IPS DF 6.9 (cell line): ENCODE data around the gene ODAPH.
"Not testable (repeated sequence)": the region's sequence is repeated elsewhere in the genome, so short reads cannot be mapped to it uniquely, and the experiment has no call there.

Experiments
- DNase-seq: peaks from one replicate; pipeline ENCODE4 v3.0.0-alpha.2; 2013; ENCODE audit warnings: low read depth, low spot score
- H3K27ac ChIP-seq: one replicate; pipeline ENCODE4 v1.5.1; 2013; ENCODE audit warnings: low read length, control low read depth
- H3K27me3 ChIP-seq: 2 replicates; pipeline ENCODE4 v1.6.1; 2013; ENCODE audit warnings: mild to moderate bottlenecking, low read length; ENCODE audit not compliant: control insufficient read depth, insufficient read depth
- H3K36me3 ChIP-seq: 2 replicates; pipeline ENCODE4 v1.6.1; 2013; ENCODE audit warnings: low read length; ENCODE audit not compliant: control insufficient read depth, insufficient read depth
- H3K4me1 ChIP-seq: 2 replicates; pipeline ENCODE4 v1.6.1; 2013; ENCODE audit warnings: low read length; ENCODE audit not compliant: control insufficient read depth, insufficient read depth
- H3K4me3 ChIP-seq: 2 replicates; pipeline ENCODE4 v1.5.1; 2013; ENCODE audit warnings: mild to moderate bottlenecking, low read length
- H3K9me3 ChIP-seq: 2 replicates; pipeline ENCODE4 v1.6.1; 2013; ENCODE audit warnings: low read length, inconsistent platforms; ENCODE audit not compliant: control insufficient read depth, insufficient read depth
- WGBS: extraction: QIAGEN DNeasy Blood & Tissue Kit; methylation state at CpG from one replicate; pipeline ENCODE4 v1.1.7; 2013; ENCODE audit warnings: mixed read lengths, missing lambda C conversion rate; ENCODE audit not compliant: insufficient read length, insufficient coverage; 5-methylcytosine and 5-hydroxymethylcytosine counted together

ODAPH gene, protein sequence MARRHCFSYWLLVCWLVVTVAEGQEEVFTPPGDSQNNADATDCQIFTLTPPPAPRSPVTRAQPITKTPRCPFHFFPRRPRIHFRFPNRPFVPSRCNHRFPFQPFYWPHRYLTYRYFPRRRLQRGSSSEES

DNA sequence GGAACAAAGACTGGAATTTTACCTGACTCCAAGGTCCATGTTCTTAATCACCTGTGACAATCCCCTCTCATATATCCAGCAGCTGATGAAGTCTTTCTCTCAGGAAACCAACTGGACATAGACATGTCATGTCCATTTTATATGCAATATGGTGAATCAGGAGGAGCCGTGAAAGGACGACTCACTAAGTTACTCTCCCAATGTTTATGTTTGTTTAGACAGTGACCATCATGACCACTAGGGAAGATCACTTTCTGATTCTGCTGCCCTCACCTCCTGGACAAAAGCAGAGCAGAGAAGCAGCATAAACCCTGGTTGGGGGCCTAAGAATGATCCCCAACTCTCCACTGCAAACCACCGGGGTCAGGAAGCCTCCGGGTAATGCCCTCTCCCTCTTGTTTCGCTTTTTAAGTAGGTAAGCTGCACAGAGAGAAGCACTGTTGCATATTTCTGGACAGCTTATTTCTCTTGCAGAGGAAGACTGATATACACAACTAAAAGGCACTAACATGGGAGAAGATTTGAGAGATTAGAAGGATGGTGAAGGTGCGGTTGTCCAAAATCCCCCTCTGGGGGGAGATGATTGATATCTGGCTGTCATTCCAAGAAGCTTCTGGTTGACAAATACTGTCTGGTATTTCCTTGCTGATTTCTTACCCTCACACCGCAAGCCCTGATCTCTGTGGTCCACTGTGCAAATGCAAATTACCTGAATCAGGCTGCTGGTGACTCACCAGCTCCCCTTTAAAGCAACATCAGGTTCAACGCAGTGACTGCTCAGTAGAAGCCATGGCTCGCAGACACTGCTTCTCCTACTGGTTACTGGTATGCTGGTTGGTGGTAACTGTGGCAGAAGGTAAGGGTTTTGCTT, at the start of gene ODAPH:
ODAPH (plus strand) TSS at position 773 of the 871 bp plus-strand sequence; CDS start at position 790, 17 bp downstream.
- DNase-seq: no peak
- no peak within 1 kb of the TSS for H3K4me3 ChIP-seq
- no CpG with 5 or more reads among the region's 9 CpGs for WGBS

DNA sequence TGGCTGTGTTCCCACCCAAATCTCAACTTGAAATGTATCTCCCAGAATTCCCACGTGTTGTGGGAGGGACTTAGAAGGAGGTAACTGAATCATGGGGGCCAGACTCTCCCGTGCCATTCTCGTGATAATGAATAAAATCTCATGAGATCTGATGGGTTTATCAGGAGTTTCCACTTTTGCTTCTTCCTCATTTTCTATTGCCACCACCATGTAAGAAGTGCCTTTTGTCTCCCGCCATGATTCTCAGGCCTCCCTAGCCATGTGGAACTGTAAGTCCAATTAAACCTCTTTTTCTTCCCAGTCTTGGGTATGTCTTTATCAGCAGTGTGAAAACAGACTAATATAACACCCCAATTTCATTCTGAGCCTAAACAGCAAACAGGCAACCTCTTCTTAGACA, 46.3 kb upstream of the ODAPH start:
- no CpG with 5 or more reads among the region's 4 CpGs for WGBS
- H3K4me3 ChIP-seq, H3K27ac ChIP-seq, H3K9me3 ChIP-seq, H3K27me3 ChIP-seq, DNase-seq, H3K4me1 ChIP-seq, H3K36me3 ChIP-seq: not testable (repeated sequence)

More for the DNA sequence above, at the start of gene ODAPH:
- Histone ChIP-seq H3K36me3 (no peaks in the 10 kb centered on the region), H3K27me3 (no peaks in the 10 kb centered on the region), H3K27ac (no peak within 1 kb of the TSS), H3K9me3 (no peaks in the 10 kb centered on the region), H3K4me1 (no peaks in the 10 kb centered on the region; the same call in 1 of the 2 replicates)

DNA sequence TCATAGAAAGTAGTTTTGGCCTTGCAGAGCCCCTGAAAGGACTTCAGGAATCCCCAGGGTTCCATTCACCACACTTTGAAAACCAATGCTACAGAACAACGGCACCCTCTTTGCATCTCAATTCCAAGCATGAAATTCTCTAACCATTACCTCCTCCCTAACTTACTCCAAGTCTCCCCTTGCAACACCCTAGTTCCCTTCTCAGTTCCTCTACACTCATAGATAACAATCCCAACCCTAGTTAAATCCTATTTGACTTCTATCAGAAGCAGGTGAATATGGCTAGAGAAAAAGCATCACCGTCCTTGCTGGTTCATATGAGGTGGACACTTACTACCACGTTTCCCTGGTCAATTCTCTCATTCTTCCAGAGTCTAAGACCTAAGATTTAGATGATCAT, 44.0 kb upstream of the ODAPH start:
- Histone ChIP-seq H3K4me3 (no peak overlapping the region), H3K27me3 (no peaks in the 10 kb centered on the region), H3K36me3 (no peaks in the 10 kb centered on the region), H3K27ac (no peak overlapping the region), H3K9me3 (no peaks in the 10 kb centered on the region), H3K4me1 (peaks cover 1% of the 10 kb centered on the region; the same call in 1 of the 2 replicates)
- WGBS: no CpG with 5 or more reads among the region's 3 CpGs
- no peak for DNase-seq

GRCh38 chr4:75512386-75513211, 43.3 kb upstream of the ODAPH start:
- DNase-seq: no peak
- Histone ChIP-seq H3K36me3 (no peaks in the 10 kb centered on the region), H3K9me3 (no peaks in the 10 kb centered on the region), H3K27ac (no peak overlapping the region), H3K4me1 (peaks cover 1% of the 10 kb centered on the region; the same call in 1 of the 2 replicates), H3K27me3 (no peaks in the 10 kb centered on the region), H3K4me3 (no peak overlapping the region; the same call in 1 of the 2 replicates)
- no CpG with 5 or more reads among the region's 6 CpGs for WGBS

DNA sequence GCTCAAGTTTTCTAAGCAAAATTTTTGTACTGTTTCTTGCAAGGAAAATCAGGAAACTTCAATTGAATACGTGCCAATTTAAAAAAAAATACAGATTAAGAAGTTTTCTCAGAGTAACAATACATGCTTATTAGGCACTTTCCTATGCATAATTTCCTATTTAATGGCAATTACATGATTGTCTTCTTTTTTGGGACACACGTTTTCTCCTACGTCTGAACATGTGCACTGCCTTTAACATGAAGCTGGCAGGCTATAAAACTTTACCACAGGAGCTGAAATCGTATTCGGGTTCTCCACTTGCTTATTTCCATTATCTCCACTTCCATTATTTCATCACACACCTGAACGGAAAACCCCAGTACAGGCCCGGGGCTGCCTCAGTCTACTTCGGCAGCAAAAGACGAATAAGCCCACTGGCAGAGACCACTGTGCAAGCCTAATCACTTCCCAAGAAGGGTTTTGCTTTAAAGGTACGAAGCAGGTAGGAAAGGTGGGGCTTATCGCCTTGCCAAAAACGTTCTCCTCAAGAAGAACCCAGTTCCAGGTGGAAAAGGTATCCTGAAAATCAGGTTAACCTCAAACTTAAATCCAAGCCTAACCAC, 42.2 kb upstream of the ODAPH start:
- no peak for DNase-seq
- no CpG with 5 or more reads among the region's 12 CpGs for WGBS
- no peaks in the 10 kb centered on the region for H3K27me3 ChIP-seq
- peaks cover 1% of the 10 kb centered on the region; the same call in 1 of the 2 replicates for H3K4me1 ChIP-seq
- H3K4me3 ChIP-seq: peak overlapping the region; percentile 89
- H3K36me3 ChIP-seq: no peaks in the 10 kb centered on the region; the same call in 1 of the 2 replicates
- H3K9me3 ChIP-seq: no peaks in the 10 kb centered on the region
- H3K27ac ChIP-seq: no peak overlapping the region

GRCh38 chr4:75514131-75514948, 41.5 kb upstream of the ODAPH start, which contains the start of the genes RCHY1 and THAP6:
Gene RCHY1 (minus strand): TSS chr4:75514403. CDS start chr4:75514286, 117 bp downstream.
Gene THAP6 (plus strand): TSS chr4:75514473. CDS start chr4:75515453, 980 bp downstream.
- peak within 1 kb of the TSS; percentile 89 for H3K4me3 ChIP-seq
- H3K27me3 ChIP-seq: no peaks in the 10 kb centered on the region
- no peaks in the 10 kb centered on the region for H3K9me3 ChIP-seq
- H3K4me1 ChIP-seq: peaks cover 1% of the 10 kb centered on the region; the same call in 1 of the 2 replicates
- H3K36me3 ChIP-seq: no peaks in the 10 kb centered on the region; the same call in 1 of the 2 replicates
- DNase-seq: peak; percentile 85
- no CpG with 5 or more reads among the region's 61 CpGs for WGBS
- H3K27ac ChIP-seq: no peak within 1 kb of the TSS

DNA sequence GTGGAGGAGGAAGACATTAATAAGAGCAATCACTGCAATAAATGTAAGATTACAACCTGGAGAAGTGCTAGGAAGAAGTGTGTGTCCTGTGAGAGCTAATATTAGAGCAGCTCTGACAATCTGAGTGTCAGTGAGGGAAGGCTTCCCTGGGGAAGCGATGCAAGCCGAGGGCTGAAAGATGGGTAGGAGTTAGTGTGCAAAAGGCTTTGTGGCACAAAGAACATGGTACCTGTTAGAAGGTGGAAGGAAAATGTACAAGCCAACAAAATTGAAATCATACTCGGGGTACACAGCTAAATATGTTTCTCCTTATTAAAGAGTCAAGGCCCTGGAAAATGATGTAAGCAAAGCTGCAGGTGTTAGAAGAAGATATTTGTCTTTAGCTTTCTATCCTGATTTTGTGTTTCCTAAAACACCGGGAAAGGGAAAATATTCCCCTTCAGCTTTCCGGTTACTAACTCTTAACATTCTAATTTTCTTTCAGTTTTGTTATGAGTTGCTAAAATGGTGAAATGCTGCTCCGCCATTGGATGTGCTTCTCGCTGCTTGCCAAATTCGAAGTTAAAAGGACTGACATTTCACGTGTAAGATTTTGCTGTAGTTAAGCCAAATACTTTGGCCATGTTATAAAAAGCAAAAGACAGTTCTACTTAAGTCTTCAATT, 40.8 kb upstream of the ODAPH start:
- H3K27me3 ChIP-seq: no peaks in the 10 kb centered on the region
- WGBS: no CpG with 5 or more reads among the region's 9 CpGs
- no peaks in the 10 kb centered on the region for H3K9me3 ChIP-seq
- no peak overlapping the region for H3K27ac ChIP-seq
- DNase-seq: no peak
- H3K4me3 ChIP-seq: peak overlapping the region; percentile 89; the same call in 1 of the 2 replicates
- peaks cover 1% of the 10 kb centered on the region; the same call in 1 of the 2 replicates for H3K4me1 ChIP-seq
- no peaks in the 10 kb centered on the region; the same call in 1 of the 2 replicates for H3K36me3 ChIP-seq

DNA sequence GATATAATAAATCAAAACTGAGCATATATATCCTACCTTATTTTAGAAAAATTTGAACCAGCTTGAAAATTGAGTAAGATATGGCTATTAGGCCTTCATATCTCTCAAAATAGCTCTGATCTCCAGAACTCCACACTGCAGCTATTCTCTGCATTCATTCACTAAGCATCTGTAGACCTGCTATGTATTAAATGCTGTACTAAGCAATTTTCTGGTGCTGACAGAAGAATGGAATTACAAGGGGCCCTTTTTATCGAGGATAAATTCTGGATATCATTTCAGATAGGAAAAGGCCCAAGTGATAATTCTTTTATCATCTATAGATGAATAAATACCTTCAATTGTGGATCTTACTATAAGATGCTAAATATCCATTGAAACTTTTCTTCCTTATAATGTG, 39.7 kb upstream of the ODAPH start:
- Histone ChIP-seq H3K4me1 (peaks cover 1% of the 10 kb centered on the region; the same call in 1 of the 2 replicates), H3K9me3 (no peaks in the 10 kb centered on the region), H3K27me3 (no peaks in the 10 kb centered on the region), H3K27ac (no peak overlapping the region), H3K4me3 (no peak overlapping the region), H3K36me3 (no peaks in the 10 kb centered on the region; the same call in 1 of the 2 replicates)
- DNase-seq: no peak
- no CpG with 5 or more reads among the region's 1 CpG for WGBS

GRCh38 chr4:75519452-75519851, 36.4 kb upstream of the ODAPH start:
- DNase-seq, H3K27me3 ChIP-seq, H3K4me1 ChIP-seq, H3K36me3 ChIP-seq, H3K4me3 ChIP-seq, H3K27ac ChIP-seq, H3K9me3 ChIP-seq: not testable (repeated sequence)
- WGBS: no CpG with 5 or more reads among the region's 7 CpGs
